Activated CD4-positive, CD25-positive, alpha-beta regulatory T cell (primary cell): ENCODE data around the gene SLC4A1AP.

Experiments
- DNase-seq, 4 experiments: peaks; one replicate each; lab custom pipeline; 2025; lab: John Stamatoyannopoulos, UW

Gene SLC4A1AP

GRCh38 chr2:27702302-27702701 is 38.6 kb downstream of the SLC4A1AP start:
- no peak for DNase-seq

DNA sequence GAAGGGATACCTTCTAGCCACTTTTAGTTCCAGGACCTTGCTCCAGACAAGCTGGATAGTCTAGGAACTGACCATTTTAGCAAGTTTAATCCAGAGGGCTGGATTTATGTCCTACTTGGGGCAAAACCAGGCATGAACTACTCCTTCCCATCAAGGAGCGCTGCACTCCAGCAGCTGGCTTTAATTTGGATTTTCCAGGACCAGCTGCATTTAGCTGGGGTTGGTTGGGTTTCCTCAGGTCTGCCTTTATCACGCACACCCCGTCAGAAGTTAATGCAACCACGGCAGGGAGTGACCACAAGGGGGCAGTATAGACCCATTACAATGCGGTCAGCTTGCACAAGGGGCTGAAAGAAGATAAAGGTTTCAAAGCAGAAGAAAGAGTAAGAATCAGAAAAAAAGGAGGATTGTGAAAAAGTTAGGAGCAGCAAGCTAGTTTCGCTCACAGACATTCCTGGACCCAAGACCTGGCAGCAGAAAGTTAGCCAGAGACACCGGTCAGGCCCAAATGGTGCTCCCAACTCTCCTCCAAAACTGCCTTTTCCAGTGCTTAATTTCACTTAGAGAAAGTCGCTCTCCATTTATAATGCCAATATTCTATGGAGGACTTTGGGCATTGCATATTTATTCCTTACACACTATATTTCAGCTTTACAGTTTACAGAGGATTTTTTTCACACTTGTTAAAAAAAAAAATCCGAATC is 40.1 kb downstream of the SLC4A1AP start:
- peak; percentile 61 to 84 (median 70) for DNase-seq

DNA sequence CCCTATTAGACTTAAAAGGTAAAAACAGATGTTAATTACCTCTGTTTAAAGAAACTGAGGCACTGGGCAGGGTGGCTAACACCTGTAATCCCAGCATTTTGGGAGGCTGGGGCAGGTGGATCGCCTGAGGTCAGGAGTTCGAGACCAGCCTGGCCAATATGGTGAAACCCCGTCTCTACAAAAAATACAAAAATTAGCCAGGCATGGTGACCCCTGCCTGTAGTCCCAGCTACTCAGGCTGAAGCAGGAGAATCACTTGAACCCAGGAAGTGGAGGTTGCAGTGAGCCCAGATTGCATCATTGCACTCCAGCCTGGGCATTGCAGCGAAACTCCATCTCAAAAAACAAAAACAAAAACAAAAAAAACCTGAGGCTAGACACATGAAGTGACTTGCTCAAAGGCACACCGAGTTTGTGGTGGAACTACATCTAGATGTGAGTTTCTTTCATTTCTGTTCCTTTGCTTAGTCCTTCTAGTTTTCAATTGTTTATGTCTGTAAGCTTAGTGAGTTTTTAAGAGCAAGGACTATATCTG is 40.7 kb downstream of the SLC4A1AP start:
- DNase-seq: no peak

GRCh38 chr2:27705851-27706622 is 42.3 kb downstream of the SLC4A1AP start:
- no peak for DNase-seq

GRCh38 chr2:27707462-27708256 is 44.0 kb downstream of the SLC4A1AP start:
- no peak for DNase-seq

DNA sequence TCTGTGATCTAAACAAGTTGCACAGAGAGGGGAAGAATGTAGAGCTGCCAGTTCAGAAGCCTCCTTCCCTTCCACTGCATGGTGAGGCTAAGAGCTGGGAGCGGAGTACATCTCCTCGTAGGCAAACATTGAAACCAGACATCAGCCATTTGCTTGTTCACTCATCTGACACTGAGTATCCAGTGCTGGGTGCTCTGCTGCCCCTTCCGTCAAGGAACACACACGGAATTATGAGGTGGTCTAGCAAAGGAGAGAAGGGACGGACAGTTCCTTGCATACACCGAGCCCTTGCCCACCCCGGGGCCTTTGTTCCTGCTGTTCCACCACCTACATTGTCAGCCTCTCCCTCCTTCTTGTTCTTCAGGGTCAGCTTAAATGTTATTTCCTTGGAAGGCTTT is 44.6 kb downstream of the SLC4A1AP start:
- DNase-seq: no peak

- no peak for DNase-seq
Observed at GRCh38 chr2:27708666-27709065, 45.0 kb downstream of the SLC4A1AP start.

DNA sequence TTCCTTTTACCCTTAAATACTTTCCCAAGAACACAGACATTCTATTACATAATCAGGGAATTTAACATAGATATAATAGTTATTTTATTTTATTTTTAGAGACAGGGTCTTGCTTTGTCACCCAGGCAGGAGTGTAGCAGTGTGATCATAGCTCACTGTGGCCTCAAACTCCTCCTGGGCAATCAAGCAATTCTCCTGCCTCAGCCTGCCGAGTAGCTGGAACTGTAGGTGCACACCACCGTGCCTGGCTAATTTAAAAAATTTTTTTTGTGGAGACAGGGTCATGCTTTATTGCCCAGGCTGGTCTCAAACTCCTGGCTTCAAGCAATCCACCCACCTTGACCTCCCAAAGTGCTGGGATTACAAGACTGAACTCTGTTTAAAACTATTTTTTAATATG is 45.6 kb downstream of the SLC4A1AP start:
- no peak for DNase-seq

DNA sequence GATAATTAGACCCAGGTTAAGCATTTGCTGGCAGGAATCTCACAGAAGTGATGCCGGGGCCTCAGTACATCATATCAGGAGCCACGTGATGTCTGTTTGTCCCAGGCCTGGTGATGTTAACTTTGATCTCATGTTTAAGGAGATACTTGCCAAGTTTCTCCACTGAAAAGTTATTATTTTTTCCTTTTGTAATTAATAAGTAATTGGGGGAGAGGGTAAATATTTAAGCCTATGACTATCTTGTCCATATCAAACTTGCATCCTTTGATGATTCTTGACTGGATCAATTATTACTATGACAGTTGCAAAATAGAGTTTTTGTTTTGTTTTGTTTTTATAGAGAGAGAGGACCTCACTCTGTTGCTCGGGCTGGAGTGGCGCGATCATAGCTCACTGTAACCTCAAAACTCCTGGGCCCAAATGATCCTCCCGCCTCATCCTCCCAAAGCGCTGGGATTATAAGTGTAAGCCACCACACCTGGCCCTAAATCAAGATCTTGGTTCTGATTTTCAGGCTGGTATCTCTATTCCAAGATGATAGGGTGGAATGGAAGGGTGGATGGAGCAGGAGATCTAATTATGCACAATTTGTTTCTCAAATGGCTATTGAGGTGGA is 46.4 kb downstream of the SLC4A1AP start:
- no peak for DNase-seq

DNA sequence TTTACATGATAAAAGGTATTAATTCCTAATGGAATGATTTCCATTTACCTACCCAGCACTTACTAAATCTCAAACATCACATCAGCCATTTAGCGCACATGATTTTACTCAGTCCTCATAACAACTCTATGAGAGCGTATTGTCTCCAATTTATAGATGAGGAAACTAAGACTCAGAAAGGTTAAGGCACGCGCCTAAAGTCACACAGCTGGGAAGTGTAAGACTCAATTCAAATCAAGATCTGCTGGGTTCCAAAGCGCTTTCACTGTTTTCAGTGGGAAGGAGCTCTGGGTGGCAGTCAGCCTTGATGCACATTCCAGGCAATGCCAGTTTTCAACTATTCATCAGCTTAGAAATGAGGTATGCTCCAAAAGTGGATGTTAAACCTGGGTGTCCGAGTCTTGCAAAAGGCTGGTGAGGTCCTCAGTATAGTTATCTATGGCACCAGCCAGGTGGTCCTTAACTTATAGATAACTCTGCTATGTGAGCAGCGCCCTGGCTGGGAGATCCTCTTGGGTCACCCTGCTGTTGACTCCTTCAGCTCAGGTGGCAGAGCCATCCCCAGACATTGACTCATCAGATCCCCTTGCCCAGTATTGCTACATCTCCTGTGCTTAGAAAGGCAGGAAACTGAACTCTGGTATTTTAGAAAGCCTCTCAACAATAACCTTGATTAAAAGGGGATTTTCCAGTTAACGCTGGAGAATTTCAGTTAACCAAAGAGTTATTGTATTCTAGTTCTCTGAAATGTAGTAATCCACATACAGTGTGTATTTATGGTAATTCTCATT is 47.1 kb downstream of the SLC4A1AP start:
- DNase-seq: no peak

DNA sequence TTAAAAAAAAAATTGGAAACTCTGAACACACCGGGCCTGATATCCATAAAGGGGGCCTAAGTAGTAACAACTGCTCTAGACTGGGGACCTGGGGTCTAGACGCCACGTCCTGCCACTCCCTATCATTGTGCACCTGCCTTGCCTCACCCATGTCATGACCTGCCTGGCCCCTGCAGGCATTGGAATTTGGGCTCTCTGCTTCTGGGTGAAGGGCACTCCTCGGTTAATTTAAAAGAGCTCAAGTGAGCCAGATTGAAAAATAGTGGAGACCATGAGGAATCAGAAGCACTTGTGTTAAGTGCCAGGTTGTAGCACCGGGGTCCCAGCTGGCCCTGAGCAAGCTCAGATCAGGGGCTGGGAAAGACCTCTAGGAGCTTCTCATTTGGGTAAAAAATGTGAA is 48.1 kb downstream of the SLC4A1AP start:
- DNase-seq: no peak

DNA sequence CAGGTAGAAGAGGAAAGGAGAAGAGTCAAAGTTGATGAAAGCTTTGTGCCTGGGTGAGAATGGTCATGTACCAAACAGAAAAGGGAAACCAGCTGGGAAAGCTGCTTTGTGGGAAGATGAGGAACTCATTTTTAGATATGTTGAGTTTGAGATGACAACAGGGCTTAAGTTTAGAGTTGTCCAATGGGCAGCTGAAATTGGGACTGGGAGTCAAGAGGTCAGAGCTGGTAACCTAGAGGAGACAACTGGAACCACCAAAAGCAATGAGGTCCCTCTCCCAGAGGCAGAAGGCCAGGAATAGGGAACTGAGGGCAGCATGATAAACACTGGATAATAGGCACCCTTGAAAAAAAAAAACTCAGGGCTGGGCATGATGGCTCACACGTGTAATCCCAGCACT is 48.8 kb downstream of the SLC4A1AP start:
- no peak for DNase-seq

GRCh38 chr2:27713201-27713600 is 49.5 kb downstream of the SLC4A1AP start:
- DNase-seq: no peak

DNA sequence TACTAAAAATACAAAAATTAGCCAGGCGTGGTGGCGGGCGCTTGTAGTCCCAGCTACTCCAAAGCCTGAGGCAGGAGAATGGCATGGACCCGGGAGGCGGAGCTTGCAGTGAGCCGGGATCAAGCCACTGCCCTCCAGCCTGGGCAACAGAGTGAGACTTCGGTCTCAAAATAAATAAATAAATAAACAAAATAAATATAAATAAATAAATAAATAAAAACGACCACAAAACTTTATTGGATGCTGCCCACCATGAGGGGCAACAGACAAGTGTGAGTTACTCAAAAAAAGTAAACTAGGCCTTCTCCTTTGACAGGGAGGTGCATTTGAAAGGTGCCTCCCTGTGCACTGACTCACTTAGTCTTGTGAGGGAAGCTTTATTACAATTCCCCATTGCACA is 50.4 kb downstream of the SLC4A1AP start:
- no peak for DNase-seq

GRCh38 chr2:27714851-27715291 is 51.2 kb downstream of the SLC4A1AP start:
- no peak for DNase-seq

- no peak for DNase-seq
Observed at GRCh38 chr2:27715318-27716210, 51.9 kb downstream of the SLC4A1AP start.

DNA sequence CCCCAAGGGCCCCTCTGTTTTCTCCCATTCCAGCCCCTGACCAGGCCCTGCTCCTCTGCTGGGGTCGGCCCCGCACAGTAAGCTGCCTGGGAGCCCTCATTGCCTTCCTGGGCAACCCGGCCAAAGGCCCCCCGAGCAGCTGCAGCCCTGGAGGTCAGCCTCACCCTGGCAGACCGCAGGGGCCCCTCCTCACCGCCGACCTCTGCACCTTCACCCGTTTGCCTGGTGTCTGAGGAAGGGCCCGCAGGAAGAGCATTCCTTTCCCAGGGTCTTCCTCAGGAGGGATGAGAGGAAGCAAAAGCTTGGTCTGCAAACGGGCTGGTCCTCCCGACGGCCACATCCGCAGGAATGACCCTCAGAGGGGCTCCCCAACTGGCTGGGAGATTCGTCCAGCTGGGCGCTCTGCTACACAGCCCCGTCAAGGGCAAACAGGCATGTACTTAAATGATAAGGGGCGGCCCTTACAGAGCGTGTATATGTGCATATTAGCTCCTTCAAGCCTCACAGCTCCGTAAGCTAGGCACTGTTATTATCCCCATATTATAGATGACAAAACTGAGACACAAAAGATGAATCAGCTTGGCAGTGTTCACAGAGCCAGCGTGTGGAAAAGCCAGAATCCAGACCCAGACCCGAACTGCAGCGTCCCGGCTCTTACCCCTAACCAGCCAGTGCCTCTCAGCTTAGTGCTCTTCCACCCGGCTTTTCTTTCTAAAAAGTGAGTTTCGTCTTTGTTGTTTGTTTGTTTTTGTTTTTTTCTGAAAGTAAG is 52.8 kb downstream of the SLC4A1AP start:
- no peak for DNase-seq

- DNase-seq: no peak
Observed at GRCh38 chr2:27717070-27717795, 53.5 kb downstream of the SLC4A1AP start.
